Measurements from ENCODE around the gene TNFRSF8. TPM values are rescaled to one million over a fixed set of nuclear protein-coding genes. Genes with fewer than 3 reads are reported as not detected.

TNFRSF8 gene
- 0.14 and 0.28 TPM in 2 replicates for total RNA-seq

GRCh38 chr1:12063141-12064072 is at the start of gene TNFRSF8:
Gene TNFRSF8 (plus strand): TSS chr1:12063303. CDS start chr1:12063599, 296 bp downstream.

GRCh38 chr1:12166834-12167492 is 103.9 kb downstream of the TNFRSF8 start, which contains the start of gene TNFRSF1B:
Gene TNFRSF1B (plus strand): TSS chr1:12166991. CDS start chr1:12167092, 101 bp downstream.

Other genes starting within 250 kb of the TNFRSF8 start
- not detected in 2 replicates for gene NPPA, start 215.5 kb upstream of the TNFRSF8 start, total RNA-seq
- not detected in 2 replicates for gene NPPB, start 204.4 kb upstream of the TNFRSF8 start, total RNA-seq
- 47.4 and 64.3 TPM in 2 replicates for gene KIAA2013, start 136.9 kb upstream of the TNFRSF8 start, total RNA-seq
- gene PLOD1, start 128.6 kb upstream of the TNFRSF8 start, total RNA-seq = 256 and 451 TPM in 2 replicates
- gene MFN2, start 82.9 kb upstream of the TNFRSF8 start, total RNA-seq = 37.8 and 50.9 TPM in 2 replicates
- gene MIIP, start 43.8 kb upstream of the TNFRSF8 start, total RNA-seq = 24.6 and 27.0 TPM in 2 replicates
- gene TNFRSF1B, start 103.7 kb downstream of the TNFRSF8 start, total RNA-seq = 7.1 and 10.7 TPM in 2 replicates
- 30.2 and 61.4 TPM in 2 replicates for gene VPS13D, start 166.7 kb downstream of the TNFRSF8 start, total RNA-seq

Data from smooth muscle cell of bladder (primary cell).